Stimulated activated CD4-positive, alpha-beta T cell treated with anti-CD3 and anti-CD28 coated beads, Interleukin-4, amount 100 ng/mL, for 4 hours (primary cell): Measurements from ENCODE around the gene FADD.

Experiments
- DNase-seq, 2 experiments: peaks; one replicate each; pipeline ENCODE4 v3.0.0-alpha.2; 2020

Gene FADD, protein sequence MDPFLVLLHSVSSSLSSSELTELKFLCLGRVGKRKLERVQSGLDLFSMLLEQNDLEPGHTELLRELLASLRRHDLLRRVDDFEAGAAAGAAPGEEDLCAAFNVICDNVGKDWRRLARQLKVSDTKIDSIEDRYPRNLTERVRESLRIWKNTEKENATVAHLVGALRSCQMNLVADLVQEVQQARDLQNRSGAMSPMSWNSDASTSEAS

DNA sequence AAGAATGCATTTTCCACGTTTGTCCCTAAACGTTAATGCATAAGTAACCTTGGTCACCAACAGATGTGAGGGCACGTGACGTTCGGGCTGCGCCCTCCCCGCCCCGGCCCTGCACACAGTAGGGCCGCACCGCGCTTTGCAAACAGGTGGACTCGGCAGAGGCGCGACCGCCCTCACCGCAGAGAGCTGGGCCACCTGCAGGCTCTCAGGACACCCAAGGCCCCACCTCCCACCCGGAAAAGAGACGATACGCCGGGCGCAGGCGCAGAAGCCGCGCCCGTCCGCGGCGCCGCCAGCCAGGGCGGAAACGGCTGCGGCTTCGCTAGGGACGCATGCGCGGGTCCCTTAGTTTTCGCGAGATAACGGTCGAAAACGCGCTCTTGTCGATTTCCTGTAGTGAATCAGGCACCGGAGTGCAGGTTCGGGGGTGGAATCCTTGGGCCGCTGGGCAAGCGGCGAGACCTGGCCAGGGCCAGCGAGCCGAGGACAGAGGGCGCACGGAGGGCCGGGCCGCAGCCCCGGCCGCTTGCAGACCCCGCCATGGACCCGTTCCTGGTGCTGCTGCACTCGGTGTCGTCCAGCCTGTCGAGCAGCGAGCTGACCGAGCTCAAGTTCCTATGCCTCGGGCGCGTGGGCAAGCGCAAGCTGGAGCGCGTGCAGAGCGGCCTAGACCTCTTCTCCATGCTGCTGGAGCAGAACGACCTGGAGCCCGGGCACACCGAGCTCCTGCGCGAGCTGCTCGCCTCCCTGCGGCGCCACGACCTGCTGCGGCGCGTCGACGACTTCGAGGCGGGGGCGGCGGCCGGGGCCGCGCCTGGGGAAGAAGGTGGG, at the start of gene FADD:
Gene FADD, plus strand, starts transcription at position 377 of the 831 bp plus-strand sequence. Its CDS starts 164 bp downstream, at position 541.
- peak; percentile 85 to 89 for DNase-seq

- no peak for DNase-seq
These were observed 47.7 kb upstream of the FADD start for GRCh38 chr11:70155386-70155785.

DNA sequence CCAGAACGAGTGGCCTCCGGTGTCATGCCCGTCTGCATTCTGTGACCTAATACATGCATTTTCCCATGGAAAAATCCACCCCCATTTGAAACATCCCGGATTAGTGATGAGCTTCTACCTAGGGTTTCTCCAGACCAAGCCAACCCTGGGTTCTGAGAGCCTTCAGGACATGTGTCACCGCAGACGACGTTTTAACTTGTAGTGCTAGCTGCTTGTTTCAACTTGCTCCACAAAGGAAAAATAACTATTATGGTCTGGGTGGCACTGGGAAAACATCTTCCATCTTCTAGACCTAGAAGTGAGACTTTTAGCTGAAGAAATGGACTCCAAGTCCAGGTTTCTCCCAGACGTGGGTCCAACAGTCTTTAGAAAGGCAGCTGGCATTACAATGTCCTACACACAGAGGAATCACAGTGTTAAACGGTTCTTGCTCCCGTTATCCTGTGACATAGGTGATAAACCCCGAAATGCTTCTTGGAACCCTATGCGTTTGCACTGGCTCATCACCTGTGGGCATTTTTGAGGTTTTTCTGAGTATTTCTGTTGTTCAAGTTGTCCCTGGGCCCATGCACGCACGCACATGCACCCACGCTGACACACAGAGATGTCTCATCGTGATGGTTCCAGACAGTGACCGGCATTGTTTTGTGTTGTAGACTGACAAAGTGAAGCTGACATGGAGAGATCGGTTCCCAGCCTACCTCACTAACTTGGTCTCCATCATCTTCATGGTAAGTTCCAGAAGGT, 46.6 kb upstream of the FADD start:
- DNase-seq, result no peak

GRCh38 chr11:70158201-70158600, 44.9 kb upstream of the FADD start:
- no peak for DNase-seq

- no peak for DNase-seq
These were observed 44.2 kb upstream of the FADD start for GRCh38 chr11:70158757-70159389.

- no peak for DNase-seq
These were observed 43.2 kb upstream of the FADD start for GRCh38 chr11:70159627-70160570.

- no peak for DNase-seq
These were observed 42.0 kb upstream of the FADD start for GRCh38 chr11:70161043-70161625.

GRCh38 chr11:70164705-70165104, 38.4 kb upstream of the FADD start:
- DNase-seq, result no peak

DNA sequence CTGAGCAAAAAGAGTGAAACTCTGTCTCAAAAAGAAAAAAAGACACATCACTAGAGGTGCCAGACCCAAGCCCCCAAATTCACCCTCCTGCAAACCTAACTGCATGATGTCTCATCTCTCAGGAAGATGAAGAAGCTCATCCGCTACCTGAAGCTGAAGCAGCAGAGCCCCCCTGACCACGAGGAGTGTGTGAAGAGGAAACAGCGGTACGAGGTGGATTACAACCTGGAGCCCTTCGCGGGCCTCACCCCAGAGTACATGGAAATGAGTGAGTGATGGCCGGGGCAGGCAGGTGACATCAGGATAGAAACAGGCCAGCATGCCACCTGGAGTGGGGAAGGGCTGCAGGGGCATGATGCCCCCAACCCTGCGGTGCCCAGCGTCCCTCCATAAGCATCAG, 36.0 kb upstream of the FADD start:
- no peak for DNase-seq

- no peak for DNase-seq
These were observed 35.2 kb upstream of the FADD start for GRCh38 chr11:70167723-70168404.

DNA sequence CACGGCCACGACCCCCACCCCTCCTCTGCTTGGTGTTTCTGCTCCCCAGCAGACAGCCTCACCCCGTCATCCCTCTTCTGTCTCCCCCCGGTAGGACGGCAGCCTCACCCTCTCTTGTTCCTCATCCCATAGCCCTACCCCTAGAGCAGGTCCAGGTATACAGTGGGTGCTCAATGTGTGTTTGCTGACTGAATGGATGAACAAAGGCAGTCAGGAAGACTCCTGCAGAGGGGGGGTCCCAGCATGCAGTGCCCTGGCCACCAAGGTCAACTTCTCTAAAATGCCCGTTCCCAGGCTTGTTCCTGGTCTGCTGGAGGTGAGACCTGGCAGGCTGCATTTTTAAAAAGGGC, 34.7 kb upstream of the FADD start:
- no peak for DNase-seq

DNA sequence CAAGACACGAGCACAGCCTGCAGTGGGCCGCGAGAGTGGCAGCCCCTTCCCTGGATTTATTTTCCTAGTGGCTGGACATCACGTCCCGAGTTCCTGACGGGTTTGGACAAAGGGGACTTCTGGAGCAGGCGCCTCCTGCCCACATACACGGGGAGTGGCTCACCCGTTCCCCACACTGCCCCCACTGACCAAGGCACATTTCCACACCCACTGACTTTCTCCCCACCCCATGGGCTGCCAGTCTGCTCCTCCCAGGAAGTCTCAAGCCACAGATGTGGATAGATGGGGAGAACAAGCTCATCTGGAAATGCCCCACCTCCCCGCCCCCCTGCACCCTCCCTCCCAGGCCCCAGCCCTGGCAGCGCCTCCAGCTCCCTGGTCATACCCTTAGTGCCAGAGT, 34.0 kb upstream of the FADD start:
- no peak for DNase-seq

DNA sequence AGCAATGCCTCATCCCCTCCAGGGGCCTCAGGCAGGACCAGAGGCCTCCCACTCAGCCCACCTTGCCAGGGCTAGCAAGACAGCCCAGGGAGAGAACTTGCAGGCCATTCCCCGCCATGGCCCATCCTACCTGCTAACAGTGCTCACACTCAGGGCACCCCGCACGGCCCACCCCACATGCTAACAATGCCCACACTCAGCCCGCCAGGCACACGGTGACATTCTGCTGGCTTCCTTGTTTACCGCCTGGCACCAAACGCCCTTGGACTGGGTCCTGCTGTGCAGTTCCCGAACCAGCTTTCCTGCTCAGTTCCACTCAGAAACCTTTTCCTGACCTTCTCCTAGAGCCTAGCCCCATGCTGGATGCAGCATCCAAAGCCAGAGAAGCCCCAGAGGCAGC, 33.5 kb upstream of the FADD start:
- no peak for DNase-seq

DNA sequence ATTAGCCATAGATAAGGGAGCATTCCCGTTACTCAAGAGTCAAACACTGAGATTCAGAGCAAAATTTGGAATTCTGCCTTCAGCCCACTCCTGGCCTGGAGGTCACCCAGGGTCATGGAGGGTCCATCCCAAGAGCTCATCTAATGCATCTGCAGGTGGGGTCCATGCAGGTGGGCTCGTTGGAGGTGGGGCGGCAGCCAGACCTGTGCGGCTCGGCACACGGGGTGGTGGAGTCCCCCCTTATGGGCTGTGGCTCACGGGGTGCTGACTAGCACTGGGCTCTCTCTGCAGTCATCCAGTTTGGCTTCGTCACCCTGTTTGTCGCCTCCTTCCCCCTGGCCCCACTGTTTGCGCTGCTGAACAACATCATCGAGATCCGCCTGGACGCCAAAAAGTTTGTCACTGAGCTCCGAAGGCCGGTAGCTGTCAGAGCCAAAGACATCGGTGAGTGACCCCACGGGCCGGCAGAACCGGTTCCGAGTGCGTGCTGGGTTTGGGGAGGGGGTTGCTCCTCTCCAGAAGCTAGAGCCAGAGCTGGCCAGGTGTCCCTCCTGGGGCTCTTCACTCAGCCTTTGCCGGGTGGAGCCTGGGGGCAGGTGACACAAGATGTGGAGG, 32.4 kb upstream of the FADD start:
- no peak for DNase-seq

GRCh38 chr11:70173018-70173417, 30.1 kb upstream of the FADD start:
- DNase-seq, result no peak

DNA sequence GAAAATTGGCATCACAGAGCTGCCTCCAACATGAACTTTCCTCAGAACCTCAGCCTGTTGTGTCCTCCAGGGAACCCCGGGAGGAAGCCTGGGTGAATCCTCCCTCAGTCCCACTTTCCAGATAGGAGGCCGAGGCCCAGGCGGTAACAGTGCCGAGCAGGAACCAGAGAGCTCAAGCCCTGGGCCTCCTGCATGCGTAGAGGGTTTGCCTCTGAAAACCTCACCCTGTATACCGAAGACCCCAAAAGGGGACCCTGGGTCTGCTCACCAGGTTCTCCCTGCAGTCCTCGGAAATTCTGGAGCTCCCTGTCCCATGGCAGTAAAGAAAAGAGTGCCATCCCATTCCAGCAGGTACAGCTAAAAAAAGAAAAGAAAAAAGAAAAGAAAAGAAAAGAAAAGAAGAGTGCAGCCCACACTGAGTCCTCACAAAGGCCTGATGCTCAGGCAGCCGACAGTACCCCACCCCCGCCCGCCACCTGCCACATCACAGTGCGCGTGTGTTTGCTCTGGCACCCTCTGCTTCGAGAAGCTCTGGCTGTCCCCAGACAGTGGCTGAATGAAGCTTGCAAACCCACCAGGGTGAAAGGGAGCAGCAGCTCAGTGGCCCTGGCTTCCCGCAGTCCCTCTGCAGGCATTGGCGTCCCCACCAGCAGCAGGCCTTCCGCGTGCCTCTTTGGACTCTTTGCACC, 28.4 kb upstream of the FADD start:
- DNase-seq, result no peak

DNA sequence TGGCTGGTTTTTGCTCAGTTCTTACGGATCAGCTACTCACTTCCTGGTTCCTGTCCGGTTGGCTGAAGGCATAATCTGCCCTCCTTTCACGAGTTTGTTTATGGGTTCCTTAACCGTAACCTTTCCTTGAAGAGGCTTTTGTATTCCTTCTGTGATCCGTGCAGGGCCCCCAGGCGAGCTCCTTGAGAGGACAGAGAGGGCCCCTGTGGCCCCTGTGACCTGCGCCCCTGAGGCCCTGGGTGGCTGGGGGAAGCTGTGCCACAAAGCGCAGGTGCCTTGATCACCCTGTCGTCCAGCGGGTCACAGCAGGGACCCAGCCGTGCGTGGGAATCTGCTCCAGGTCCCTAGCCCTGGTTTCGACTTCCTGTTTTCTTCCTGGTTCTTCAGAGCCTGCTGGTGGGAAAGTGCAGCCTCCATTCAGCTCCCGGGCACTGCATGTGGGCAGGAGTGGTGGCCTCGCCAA, 27.8 kb upstream of the FADD start:
- DNase-seq, result no peak

- peak; percentile 21 to 37 for DNase-seq
These were observed 26.0 kb upstream of the FADD start for GRCh38 chr11:70176940-70177689.

DNA sequence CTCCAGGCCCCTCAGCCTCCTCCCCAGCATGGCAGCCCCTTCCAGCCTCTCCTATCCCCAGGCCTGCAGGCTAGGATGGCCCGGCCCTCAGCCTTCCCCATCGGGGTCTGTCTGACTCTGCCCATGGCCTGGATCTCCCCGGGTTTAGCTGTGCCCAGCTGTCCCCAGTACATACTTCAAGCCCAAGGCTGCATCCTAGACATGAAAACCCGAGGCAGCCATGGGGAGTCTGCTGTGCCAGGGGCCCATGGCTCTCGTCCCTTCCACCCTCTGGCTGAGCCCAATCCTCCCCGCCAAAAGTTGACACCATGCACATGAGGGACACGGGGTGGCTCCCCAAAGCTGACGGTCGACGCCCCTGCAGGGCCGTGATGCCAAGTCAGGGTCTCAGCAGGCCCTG, 22.2 kb upstream of the FADD start:
- DNase-seq, result no peak
